Activated B cell treated with CpG ODN at 0.5 μM for 24 hours (primary cell): ENCODE results near the gene CLPSL1. TPM values are rescaled to one million over a fixed set of nuclear protein-coding genes. Genes with fewer than 3 reads are reported as not detected.

ENCODE experiments used
- ATAC-seq: fragments of 200-7000 bp; cut with Tn5 transposase; one replicate; pipeline ENCODE4 v1.10.0; 2021; ENCODE audit warnings: low read depth, mild to moderate bottlenecking, moderate library complexity
- CTCF ChIA-PET: fragments of 350-600 bp; sonication (Branson Sonifier 250); formaldehyde crosslinking; loops from one replicate; lab custom pipeline; 2021; ENCODE audit warnings: antibody characterized with exemption; lab: Charles Lee
- POLR2A ChIA-PET: fragments of 350-600 bp; sonication (Branson Sonifier 250); formaldehyde crosslinking; loops from one replicate; lab custom pipeline; 2021; ENCODE audit warnings: antibody characterized with exemption; lab: Charles Lee
- DNase-seq: peaks from one replicate; pipeline ENCODE4 v3.0.0; 2022
- H3K27ac Mint-ChIP-seq: one replicate; pipeline ENCODE4 v1.8.0; 2020; ENCODE audit warnings: mixed read lengths
- H3K27me3 Mint-ChIP-seq: one replicate; pipeline ENCODE4 v1.8.0; 2021; ENCODE audit warnings: mixed read lengths
- H3K36me3 Mint-ChIP-seq: one replicate; pipeline ENCODE4 v1.8.0; 2021; ENCODE audit warnings: low read depth, mixed read lengths
- H3K4me1 Mint-ChIP-seq: one replicate; pipeline ENCODE4 v1.8.0; 2021; ENCODE audit warnings: mixed read lengths
- H3K4me3 Mint-ChIP-seq: one replicate; pipeline ENCODE4 v1.8.0; 2020; ENCODE audit warnings: mild to moderate bottlenecking, mixed read lengths
- H3K9me3 Mint-ChIP-seq: one replicate; pipeline ENCODE4 v1.8.0; 2020; ENCODE audit warnings: mixed read lengths
- CTCF ChIP-seq: fragments of 200-600 bp; IDR thresholded peaks from one replicate; pipeline ENCODE4 v1.8.0; 2022; ENCODE audit warnings: antibody characterized with exemption, mild to moderate bottlenecking
- intact Hi-C: fragments of 100-400 bp; cut with micrococcal nuclease; formaldehyde crosslinking; loops from one replicate; pipeline ENCODE4 v1.15.1; 2024
- total RNA-seq: library from RNA; stranded (reverse); gene quantifications from 2 replicates; pipeline ENCODE4 v1.2.3, GENCODE V29; 2022

CLPSL1 gene
- total RNA-seq, 1 donor from 2014 or later: not detected

- no peaks in the 10 kb centered on the region for H3K4me1 Mint-ChIP-seq
- DNase-seq: no peak
- H3K36me3 Mint-ChIP-seq: peaks cover 24% of the 10 kb centered on the region
- H3K9me3 Mint-ChIP-seq: no peaks in the 10 kb centered on the region
- no peak overlapping the region for H3K4me3 Mint-ChIP-seq
- intact Hi-C loops: no loop called here
- ChIA-PET POLR2A (no interaction called here), CTCF (no interaction called here)
- TF ChIP-seq CTCF: no peak
- no peak for ATAC-seq
- H3K27ac Mint-ChIP-seq: no peak overlapping the region
- H3K27me3 Mint-ChIP-seq: no peaks in the 10 kb centered on the region
Observed at GRCh38 chr6:35831257-35832007, 50.6 kb downstream of the CLPSL1 start.

- intact Hi-C loops: no loop called here
- POLR2A ChIA-PET: no interaction called here
- ATAC-seq (no peak), DNase-seq (no peak)
- Mint-ChIP-seq H3K27ac (no peak overlapping the region), H3K9me3 (no peaks in the 10 kb centered on the region), H3K4me1 (no peaks in the 10 kb centered on the region), H3K27me3 (no peaks in the 10 kb centered on the region), H3K4me3 (no peak overlapping the region), H3K36me3 (peaks cover 38% of the 10 kb centered on the region)
- CTCF ChIA-PET: no interaction called here
- no peak for TF ChIP-seq CTCF
Observed at GRCh38 chr6:35833536-35833935, 52.7 kb downstream of the CLPSL1 start.

Other genes starting within 250 kb of the CLPSL1 start
- 17.1 TPM in 2 replicates for gene FKBP5, start 92.1 kb upstream of the CLPSL1 start, total RNA-seq
- 0.89 and 1.1 TPM in 2 replicates for gene ARMC12, start 44.0 kb upstream of the CLPSL1 start, total RNA-seq
- gene CLPSL2, start 4.4 kb upstream of the CLPSL1 start, total RNA-seq: not detected in 2 replicates
- gene CLPS, start 16.3 kb downstream of the CLPSL1 start, total RNA-seq: not detected in 2 replicates
- not detected in 2 replicates for gene LHFPL5, start 24.3 kb downstream of the CLPSL1 start, total RNA-seq
- gene SRPK1, start 140.1 kb downstream of the CLPSL1 start, total RNA-seq: 49.6 and 51.5 TPM in 2 replicates
- not detected in 2 replicates for gene SLC26A8, start 243.6 kb downstream of the CLPSL1 start, total RNA-seq
- gene MAPK14, start 246.8 kb downstream of the CLPSL1 start, total RNA-seq: 39.7 and 45.4 TPM in 2 replicates